ENCODE results near the gene CHP2.

DNA sequence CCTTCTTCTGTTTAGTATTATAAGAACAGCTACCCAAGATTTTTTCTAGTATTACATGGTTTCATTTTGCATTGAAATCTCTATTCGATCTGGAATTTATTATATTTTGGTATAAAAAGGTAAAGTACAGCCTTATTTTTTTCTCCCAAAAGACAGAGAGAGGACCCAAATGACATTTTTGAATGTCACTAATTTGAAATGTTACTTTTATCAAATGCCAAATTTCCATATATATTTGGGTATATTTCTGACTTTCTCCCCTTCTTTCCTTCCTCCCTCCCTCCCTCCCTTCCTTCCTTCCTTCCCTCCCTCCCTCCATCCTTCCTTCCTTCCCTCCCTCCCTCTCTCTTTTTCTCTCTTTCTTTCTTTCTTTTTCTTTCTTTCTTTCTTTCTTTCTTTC, 6.2 kb upstream of the CHP2 start:
- TF ChIP-seq, protein P1, sequence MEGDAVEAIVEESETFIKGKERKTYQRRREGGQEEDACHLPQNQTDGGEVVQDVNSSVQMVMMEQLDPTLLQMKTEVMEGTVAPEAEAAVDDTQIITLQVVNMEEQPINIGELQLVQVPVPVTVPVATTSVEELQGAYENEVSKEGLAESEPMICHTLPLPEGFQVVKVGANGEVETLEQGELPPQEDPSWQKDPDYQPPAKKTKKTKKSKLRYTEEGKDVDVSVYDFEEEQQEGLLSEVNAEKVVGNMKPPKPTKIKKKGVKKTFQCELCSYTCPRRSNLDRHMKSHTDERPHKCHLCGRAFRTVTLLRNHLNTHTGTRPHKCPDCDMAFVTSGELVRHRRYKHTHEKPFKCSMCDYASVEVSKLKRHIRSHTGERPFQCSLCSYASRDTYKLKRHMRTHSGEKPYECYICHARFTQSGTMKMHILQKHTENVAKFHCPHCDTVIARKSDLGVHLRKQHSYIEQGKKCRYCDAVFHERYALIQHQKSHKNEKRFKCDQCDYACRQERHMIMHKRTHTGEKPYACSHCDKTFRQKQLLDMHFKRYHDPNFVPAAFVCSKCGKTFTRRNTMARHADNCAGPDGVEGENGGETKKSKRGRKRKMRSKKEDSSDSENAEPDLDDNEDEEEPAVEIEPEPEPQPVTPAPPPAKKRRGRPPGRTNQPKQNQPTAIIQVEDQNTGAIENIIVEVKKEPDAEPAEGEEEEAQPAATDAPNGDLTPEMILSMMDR (IDR thresholded peaks at IDR 0.05) = no peak
- no peak for TF ChIP-seq EZH2 (IDR thresholded peaks at IDR 0.05; ENCODE audit: borderline replicate concordance, insufficient read depth, low read depth, low read length, poor library complexity, severe bottlenecking)

Data from B cell (primary cell).